DMS114 treated with DMSO at 0.1 percent for 48 hours (cell line): ENCODE measurements around the gene CPZ.
"Not testable (repeated sequence)": the region's sequence is repeated elsewhere in the genome, so short reads cannot be mapped to it uniquely, and the experiment has no call there.

Experiments used
- DNase-seq: peaks from one replicate; lab custom pipeline; 2025; ENCODE audit not compliant: unreplicated experiment; lab: John Stamatoyannopoulos, UW

Gene CPZ

DNA sequence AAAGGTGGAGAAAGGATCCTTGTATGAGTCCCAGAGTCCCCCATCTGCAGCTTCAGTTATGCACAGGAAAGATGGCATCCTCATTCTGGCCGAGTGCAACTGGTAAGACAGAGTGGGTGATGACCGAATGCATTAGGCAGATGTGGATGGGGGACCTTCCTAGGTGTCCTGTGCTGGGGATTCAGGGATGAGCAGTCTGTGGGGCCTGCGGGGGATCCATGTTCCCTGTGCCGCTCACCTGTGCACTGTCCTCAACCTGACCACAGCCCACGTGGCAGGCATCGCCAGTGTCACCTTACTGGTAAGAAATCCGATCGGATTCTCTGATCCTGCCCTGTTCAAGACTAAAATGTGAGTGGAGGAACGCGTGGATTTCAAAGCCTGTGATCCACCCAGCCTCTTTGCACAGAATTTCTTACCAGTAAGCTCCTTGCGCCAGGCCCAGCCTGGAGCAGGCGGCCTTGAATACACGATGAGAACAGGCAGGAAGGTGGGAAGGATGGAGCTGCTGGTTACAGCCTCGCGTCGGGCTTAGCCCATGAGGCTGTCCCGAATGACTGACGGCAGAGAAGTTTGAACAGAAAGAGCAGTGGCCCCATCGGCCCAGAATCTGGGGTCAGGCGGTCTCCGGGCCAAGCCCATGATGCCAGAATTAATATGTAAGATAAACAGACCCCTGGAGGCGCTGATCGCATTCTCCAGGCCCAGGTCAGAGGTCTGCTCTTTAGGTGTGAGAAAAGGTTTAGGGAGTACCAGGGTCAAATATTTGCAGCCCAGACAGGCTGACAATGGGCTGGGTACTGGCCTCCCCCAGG, 56.5 kb downstream of the CPZ start:
- no peak for DNase-seq

- no peak for DNase-seq
Measured at GRCh38 chr4:8649631-8650361, 57.2 kb downstream of the CPZ start.

- no peak for DNase-seq
Measured at GRCh38 chr4:8651661-8652180, 59.2 kb downstream of the CPZ start.

GRCh38 chr4:8652181-8653078, 59.9 kb downstream of the CPZ start:
- no peak for DNase-seq

GRCh38 chr4:8653326-8654000, 60.9 kb downstream of the CPZ start:
- DNase-seq, result no peak

GRCh38 chr4:8654139-8654538, 61.6 kb downstream of the CPZ start:
- not testable (repeated sequence) for DNase-seq

GRCh38 chr4:8655411-8656184, 63.0 kb downstream of the CPZ start:
- DNase-seq, result no peak

- no peak for DNase-seq
Measured at GRCh38 chr4:8656185-8656517, 63.6 kb downstream of the CPZ start.

DNA sequence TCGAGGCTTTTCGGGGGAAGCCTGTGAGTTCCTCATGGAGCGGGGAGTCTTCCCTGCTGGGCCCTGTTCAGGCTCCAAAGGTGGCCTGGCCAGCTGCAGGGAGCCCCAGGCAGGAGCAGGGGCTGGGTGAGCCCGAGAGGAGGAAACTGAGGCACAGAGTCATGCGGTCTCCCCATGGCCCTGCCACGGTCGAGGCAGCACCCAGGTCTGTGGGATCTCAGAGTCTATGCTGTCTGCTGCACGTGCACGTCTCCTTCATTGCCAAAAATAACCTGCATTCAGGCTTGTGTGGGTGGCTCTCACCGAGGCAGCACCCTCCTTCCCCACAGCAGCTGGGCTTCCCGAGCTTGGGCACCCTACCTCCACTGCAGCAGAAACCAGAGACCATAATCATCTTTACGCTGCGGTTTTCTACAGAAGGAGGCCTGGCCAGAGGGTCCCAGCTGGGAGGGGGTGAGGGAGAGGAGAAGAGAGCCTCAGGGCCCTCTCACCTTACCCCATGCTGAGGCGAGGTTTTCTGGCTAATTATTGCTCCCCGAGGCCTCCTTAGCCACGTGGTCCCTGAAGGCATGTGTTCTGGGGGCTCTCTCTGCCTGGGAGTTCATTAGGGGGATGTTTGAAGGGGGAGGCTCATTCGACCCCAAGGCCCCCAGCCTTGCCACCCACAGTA, 64.3 kb downstream of the CPZ start:
- no peak for DNase-seq

GRCh38 chr4:8657381-8658088, 65.0 kb downstream of the CPZ start:
- no peak for DNase-seq

DNA sequence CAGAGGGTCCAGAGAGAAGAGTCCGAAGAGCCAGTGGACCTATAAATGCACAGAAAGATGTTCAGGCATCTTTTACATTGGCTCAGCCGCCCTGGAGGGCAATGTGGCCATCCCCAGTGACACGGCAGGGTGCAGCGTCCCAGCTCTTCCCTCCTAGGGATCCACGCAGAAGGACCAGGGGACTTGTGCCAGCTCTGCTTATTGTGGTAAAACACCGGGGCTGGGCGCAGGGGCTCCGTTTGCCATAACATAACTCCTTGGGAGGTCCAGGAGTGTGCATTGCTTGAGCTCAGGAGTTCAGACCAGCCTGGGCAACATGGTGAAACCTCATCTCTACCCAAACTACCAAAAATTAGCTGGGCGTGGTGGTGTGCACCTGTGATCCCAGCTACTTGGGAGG, 70.2 kb downstream of the CPZ start:
- DNase-seq, result no peak

DNA sequence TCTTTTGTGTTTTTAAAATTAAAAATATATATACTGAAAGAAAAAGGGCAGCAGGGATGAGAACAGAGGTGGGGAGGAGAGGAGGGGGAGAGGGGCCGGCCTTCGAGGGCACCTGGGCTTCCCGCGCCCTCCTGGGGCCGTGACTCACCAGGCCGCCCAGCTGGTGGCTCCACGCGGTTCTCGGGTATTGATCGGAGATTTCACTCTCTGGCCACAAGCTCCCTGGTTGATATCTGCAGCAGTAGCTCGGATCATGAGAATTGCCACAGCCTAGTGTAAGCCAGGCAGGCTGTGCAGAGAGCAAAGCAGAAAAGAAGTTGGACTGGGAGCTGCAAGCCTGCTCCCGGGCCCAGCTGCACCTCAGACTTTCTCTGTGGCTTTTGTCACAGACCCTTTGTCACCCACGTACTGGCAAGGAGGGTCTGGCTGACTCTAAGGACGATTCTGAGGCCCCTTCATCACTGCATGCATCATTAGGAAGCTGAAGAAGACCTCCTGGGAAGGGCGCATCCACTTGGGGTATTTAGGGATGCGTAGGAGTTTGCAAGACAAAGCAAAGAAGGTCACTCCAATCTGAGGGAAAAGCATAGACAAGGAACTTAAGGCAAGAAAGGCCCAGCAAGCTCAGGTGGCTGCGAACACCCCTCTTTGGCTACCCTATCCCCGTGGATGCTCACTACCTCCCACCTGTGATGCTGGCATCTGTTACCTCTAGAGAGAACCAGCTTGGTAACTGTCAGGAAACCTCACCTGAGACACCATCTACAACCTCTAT, 71.7 kb downstream of the CPZ start:
- no peak for DNase-seq

GRCh38 chr4:8664976-8665375, 72.4 kb downstream of the CPZ start:
- DNase-seq, result no peak

- no peak for DNase-seq
Measured at GRCh38 chr4:8665406-8666360, 73.1 kb downstream of the CPZ start.

GRCh38 chr4:8666581-8666980, 74.0 kb downstream of the CPZ start:
- DNase-seq, result no peak
